Loucy (cell line): ENCODE data around the gene CTNNA2.

Experiments used
- H2AFZ ChIP-seq: fragments of 200-600 bp; sonication (generic); 2 replicates; pipeline ENCODE4 v1.6.0; 2016; ENCODE audit warnings: antibody characterized with exemption, mild to moderate bottlenecking, low read length, moderate library complexity
- H3F3A ChIP-seq: fragments of 200-600 bp; 2 replicates; pipeline ENCODE4 v1.6.0; 2016; ENCODE audit warnings: antibody characterized with exemption, low read depth, mild to moderate bottlenecking
- H3K27me3 ChIP-seq: fragments of 200-600 bp; sonication (generic); 2 replicates; pipeline ENCODE4 v1.6.1; 2014; ENCODE audit warnings: low read length, mild to moderate bottlenecking; ENCODE audit not compliant: insufficient read depth, poor library complexity, severe bottlenecking
- H3K36me3 ChIP-seq: fragments of 200-600 bp; sonication (generic); 2 replicates; pipeline ENCODE4 v1.6.1; 2016; ENCODE audit warnings: low read length; ENCODE audit not compliant: insufficient read depth
- H3K4me1 ChIP-seq: fragments of 200-600 bp; sonication (generic); 2 replicates; pipeline ENCODE4 v1.5.1; 2014; ENCODE audit warnings: low read length, mild to moderate bottlenecking; ENCODE audit not compliant: insufficient read depth, poor library complexity, severe bottlenecking
- H3K4me2 ChIP-seq: fragments of 200-600 bp; sonication (generic); 2 replicates; pipeline ENCODE4 v1.6.0; 2014; ENCODE audit warnings: antibody characterized with exemption, low read length, low read depth, mild to moderate bottlenecking; ENCODE audit not compliant: poor library complexity, severe bottlenecking
- H3K4me3 ChIP-seq: fragments of 200-600 bp; sonication (generic); 2 replicates; pipeline ENCODE4 v1.5.1; 2014; ENCODE audit warnings: low read length, mild to moderate bottlenecking, mixed read lengths; ENCODE audit not compliant: poor library complexity, severe bottlenecking
- H3K79me2 ChIP-seq: fragments of 200-600 bp; sonication (generic); 2 replicates; pipeline ENCODE4 v1.6.1; 2014; ENCODE audit warnings: low read length; ENCODE audit not compliant: insufficient read depth
- H3K9ac ChIP-seq: fragments of 200-600 bp; sonication (generic); 2 replicates; pipeline ENCODE4 v1.6.0; 2014; ENCODE audit warnings: mild to moderate bottlenecking, low read depth, low read length, moderate library complexity; ENCODE audit not compliant: poor library complexity, severe bottlenecking
- H3K9me2 ChIP-seq: fragments of 200-600 bp; sonication (generic); replicated peaks from 2 replicates; pipeline ENCODE4 v1.6.1; 2016; ENCODE audit warnings: low read depth, low read length, mixed read lengths
- H3K9me3 ChIP-seq: fragments of 200-600 bp; sonication (generic); 2 replicates; pipeline ENCODE4 v1.6.1; 2014; ENCODE audit warnings: mild to moderate bottlenecking, antibody characterized with exemption, low read length, low read depth; ENCODE audit not compliant: insufficient read depth
- H4K20me1 ChIP-seq: fragments of 200-600 bp; sonication (generic); 2 replicates; pipeline ENCODE4 v1.6.0; 2014; ENCODE audit warnings: antibody characterized with exemption, low read length, mild to moderate bottlenecking; ENCODE audit not compliant: insufficient read depth, poor library complexity, severe bottlenecking
- CTCF ChIP-seq: fragments of 200-600 bp; sonication (generic); conservative IDR thresholded peaks from 2 replicates; pipeline ENCODE4 v1.5.1; 2014; ENCODE audit warnings: mild to moderate bottlenecking, antibody characterized with exemption, low read length
- EZH2phosphoT487 ChIP-seq: fragments of 200-600 bp; IDR thresholded peaks from 2 replicates; pipeline ENCODE4 v1.6.1; 2018; ENCODE audit warnings: antibody characterized with exemption, mild to moderate bottlenecking, moderate library complexity, borderline replicate concordance

The CTNNA2 gene

DNA sequence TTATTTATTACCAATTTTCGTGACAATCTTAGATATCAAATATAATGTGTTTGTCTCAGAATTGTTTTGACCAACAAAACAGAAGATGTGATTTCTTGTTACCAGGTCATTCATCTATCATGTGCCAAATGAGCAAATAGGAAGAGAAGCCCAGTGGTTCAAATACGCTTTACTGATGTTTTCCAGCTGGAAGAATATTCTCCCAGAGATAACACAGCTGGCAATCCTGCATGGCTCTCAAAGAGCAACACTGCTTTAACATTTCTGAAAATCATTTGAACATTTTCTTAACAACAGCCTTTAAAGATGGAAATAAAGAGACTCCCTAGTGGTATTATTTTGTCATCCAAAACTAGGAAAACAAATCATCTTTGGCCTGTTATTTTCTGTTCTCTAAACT is 359.8 kb downstream of the CTNNA2 start:
- TF ChIP-seq CTCF (no peak), EZH2phosphoT487 (no peak)
- no peaks in the 10 kb centered on the region for H3K9me3 ChIP-seq
- no peaks in the 10 kb centered on the region for H4K20me1 ChIP-seq
- H3K4me1 ChIP-seq, result no peaks in the 10 kb centered on the region
- H3K27me3 ChIP-seq, result no peaks in the 10 kb centered on the region
- H3F3A ChIP-seq, result no peaks in the 10 kb centered on the region
- no peak overlapping the region for H3K4me3 ChIP-seq
- no peaks in the 10 kb centered on the region for H3K79me2 ChIP-seq
- no peak overlapping the region for H3K4me2 ChIP-seq
- no peak overlapping the region for H3K9ac ChIP-seq
- H3K36me3 ChIP-seq, result no peaks in the 10 kb centered on the region
- no peaks in the 10 kb centered on the region for H3K9me2 ChIP-seq
- no peak overlapping the region for H2AFZ ChIP-seq

GRCh38 chr2:79874015-79874414 is 361.2 kb downstream of the CTNNA2 start:
- H3K9ac ChIP-seq, result no peak overlapping the region
- H3K9me3 ChIP-seq, result no peaks in the 10 kb centered on the region
- no peaks in the 10 kb centered on the region for H4K20me1 ChIP-seq
- H3K9me2 ChIP-seq, result no peaks in the 10 kb centered on the region
- H3K27me3 ChIP-seq, result no peaks in the 10 kb centered on the region
- TF ChIP-seq CTCF, result no peak
- no peak for TF ChIP-seq EZH2phosphoT487
- no peaks in the 10 kb centered on the region for H3F3A ChIP-seq
- no peak overlapping the region for H3K4me3 ChIP-seq
- no peaks in the 10 kb centered on the region for H3K79me2 ChIP-seq
- H3K36me3 ChIP-seq, result no peaks in the 10 kb centered on the region
- no peak overlapping the region for H2AFZ ChIP-seq
- H3K4me1 ChIP-seq, result no peaks in the 10 kb centered on the region
- no peak overlapping the region for H3K4me2 ChIP-seq

DNA sequence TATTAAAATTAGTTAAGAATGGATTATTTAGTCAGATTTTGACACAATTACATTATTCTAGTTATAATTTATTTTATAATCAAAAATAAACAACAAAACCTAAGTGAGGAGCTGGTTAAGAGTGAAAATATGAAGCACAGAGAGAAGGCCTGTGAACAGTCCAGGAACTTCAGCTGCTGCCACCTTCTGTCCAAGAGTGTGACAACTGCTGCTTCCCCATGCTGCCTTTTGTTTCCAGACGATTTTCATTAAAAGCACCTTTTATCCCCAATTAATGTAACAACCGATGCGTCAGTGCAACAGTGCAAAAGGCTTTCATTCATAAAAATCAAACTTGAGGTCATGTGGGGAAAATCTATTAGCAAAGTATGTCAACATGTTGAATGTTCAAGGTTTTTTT is 363.6 kb downstream of the CTNNA2 start:
- Histone ChIP-seq H4K20me1 (no peaks in the 10 kb centered on the region), H2AFZ (no peak overlapping the region), H3K4me2 (no peak overlapping the region), H3K4me3 (no peak overlapping the region), H3K79me2 (no peaks in the 10 kb centered on the region), H3K4me1 (no peaks in the 10 kb centered on the region), H3K9me3 (no peaks in the 10 kb centered on the region), H3K9ac (no peak overlapping the region), H3K36me3 (no peaks in the 10 kb centered on the region), H3F3A (no peaks in the 10 kb centered on the region), H3K27me3 (no peaks in the 10 kb centered on the region), H3K9me2 (no peaks in the 10 kb centered on the region)
- TF ChIP-seq EZH2phosphoT487 (no peak), CTCF (peak; percentile 50)
